SK-N-SH (cell line): ENCODE measurements around the gene C10orf90. TPM values are rescaled to one million over a fixed set of nuclear protein-coding genes. Genes with fewer than 3 reads are reported as not detected.

ENCODE experiments used
- CTCF ChIA-PET: fragments of 300-600, 350-600 bp; formaldehyde crosslinking; extraction: SDS; loops from one replicate; lab custom pipeline; 2021; lab: Yijun Ruan, JAX
- POLR2A ChIA-PET: fragments of 350-600 bp; sonication (Branson Sonifier 250); formaldehyde crosslinking; extraction: SDS; loops from one replicate; lab custom pipeline; 2020; ENCODE audit warnings: antibody characterized with exemption, inconsistent platforms; lab: Yijun Ruan, JAX
- DNase-seq: peaks from one replicate; pipeline ENCODE4 v3.0.0; 2012
- H2AFZ ChIP-seq: fragments of 200-600 bp; sonication (generic); 2 replicates; pipeline ENCODE4 v1.8.1; 2016; ENCODE audit warnings: antibody characterized with exemption, mild to moderate bottlenecking, low read depth
- H3F3A ChIP-seq: fragments of 200-600 bp; sonication (generic); replicated peaks from 2 replicates; pipeline ENCODE3; 2016; ENCODE audit warnings: antibody characterized with exemption, mild to moderate bottlenecking; ENCODE audit not compliant: insufficient read depth
- H3K27ac ChIP-seq, 2 experiments: fragments of 200-500 bp in 1 of 2; fragments of 200-600 bp in 1 of 2; sonication (Bioruptor generic) in 1 of 2; sonication (generic), shearing (Covaris generic) in 1 of 2; 2 replicates each; pipeline versions ENCODE4 v1.5.1 to v1.6.1; 2014 to 2016; ENCODE audit warnings: low read depth in 2 of 2, inconsistent platforms in 1 of 2, low read length in 1 of 2, mild to moderate bottlenecking in 1 of 2, mixed read lengths in 1 of 2
- H3K27me3 ChIP-seq: fragments of 200-600 bp; sonication (generic), shearing (Covaris generic); 2 replicates; pipeline ENCODE4 v1.6.1; 2016; ENCODE audit warnings: mixed run types; ENCODE audit not compliant: insufficient read depth
- H3K36me3 ChIP-seq, 2 experiments: fragments of 200-500 bp in 1 of 2; fragments of 200-600 bp in 1 of 2; sonication (Bioruptor generic) in 1 of 2; sonication (generic) in 1 of 2; replicated peaks in 1 of 2; 2 replicates each; pipeline versions ENCODE3 to v1.5.1; 2014 to 2016; ENCODE audit warnings: low read length in 1 of 2, mild to moderate bottlenecking in 1 of 2; ENCODE audit not compliant: insufficient read depth in 2 of 2, control insufficient read depth in 1 of 2
- H3K4me1 ChIP-seq, 2 experiments: fragments of 200-500 bp in 1 of 2; fragments of 200-600 bp in 1 of 2; sonication (Bioruptor generic) in 1 of 2; sonication (generic), shearing (Covaris generic) in 1 of 2; 2 replicates each; pipeline versions ENCODE4 v1.5.1 to v1.6.1; 2014 to 2016; ENCODE audit warnings: low read depth in 1 of 2, low read length in 1 of 2, mixed run types in 1 of 2; ENCODE audit not compliant: insufficient read depth in 2 of 2, control insufficient read depth in 1 of 2
- H3K4me2 ChIP-seq: fragments of 200-600 bp; sonication (generic), shearing (Covaris generic); 2 replicates; pipeline ENCODE4 v1.6.1; 2017; ENCODE audit warnings: mixed run types
- H3K4me3 ChIP-seq, 2 experiments: fragments of 200-500 bp in 1 of 2; fragments of 200-600 bp in 1 of 2; sonication (Bioruptor generic) in 1 of 2; sonication (generic), shearing (Covaris generic) in 1 of 2; 2 replicates each; pipeline versions ENCODE4 v1.5.1 to v1.8.1; 2014 to 2016; ENCODE audit warnings: low read depth in 2 of 2, inconsistent platforms in 1 of 2, low read length in 1 of 2, mild to moderate bottlenecking in 1 of 2, mixed read lengths in 1 of 2, moderate library complexity in 1 of 2
- H3K79me2 ChIP-seq: fragments of 200-600 bp; sonication (generic); 2 replicates; pipeline ENCODE4 v1.8.1; 2017; ENCODE audit warnings: mild to moderate bottlenecking; ENCODE audit not compliant: insufficient read depth
- H3K9ac ChIP-seq: fragments of 200-600 bp; sonication (generic); 2 replicates; pipeline ENCODE4 v1.6.1; 2017; ENCODE audit warnings: mixed run types
- H3K9me2 ChIP-seq: fragments of 200-600 bp; sonication (generic); 2 replicates; pipeline ENCODE4 v1.6.1; 2017; ENCODE audit warnings: mixed run types
- H3K9me3 ChIP-seq: fragments of 200-600 bp; sonication (generic); 2 replicates; pipeline ENCODE4 v1.6.1; 2017; ENCODE audit warnings: mixed run types, mild to moderate bottlenecking, moderate library complexity
- H4K20me1 ChIP-seq: fragments of 200-600 bp; sonication (generic); 2 replicates; pipeline ENCODE4 v1.6.1; 2017; ENCODE audit warnings: mild to moderate bottlenecking, mixed run types; ENCODE audit not compliant: insufficient read depth
- CTCF ChIP-seq: fragments of 200-600 bp; sonication (generic); IDR thresholded peaks from 2 replicates; pipeline ENCODE4 v1.6.1; 2017; ENCODE audit warnings: antibody characterized with exemption, mild to moderate bottlenecking, moderate library complexity
- ELF1 ChIP-seq: IDR thresholded peaks from 2 replicates; pipeline ENCODE4 v1.4.0; 2012
- EZH2phosphoT487 ChIP-seq: fragments of 200-600 bp; sonication (generic); IDR thresholded peaks from 2 replicates; pipeline ENCODE4 v1.6.1; 2017; ENCODE audit warnings: low read depth, mixed run types, mild to moderate bottlenecking, antibody characterized with exemption, moderate library complexity, borderline replicate concordance
- FOXM1 ChIP-seq: IDR thresholded peaks from 2 replicates; pipeline ENCODE4 v1.4.0; 2012; ENCODE audit warnings: low read depth, mild to moderate bottlenecking
- GATA2 ChIP-seq: sonication (generic); formaldehyde crosslinking; IDR thresholded peaks from 2 replicates; pipeline ENCODE4 v1.5.0; 2020; ENCODE audit warnings: mild to moderate bottlenecking, missing genetic modification reagents
- REST ChIP-seq: IDR thresholded peaks from 2 replicates; pipeline ENCODE4 v1.6.1; 2012; ENCODE audit warnings: mild to moderate bottlenecking, low read depth, low read length, moderate library complexity
- RFX5 ChIP-seq: IDR thresholded peaks from 2 replicates; pipeline ENCODE4 v1.6.1; 2012; ENCODE audit warnings: mild to moderate bottlenecking, improper control_type of control experiment, low read length
- RXRA ChIP-seq: IDR thresholded peaks from 2 replicates; pipeline ENCODE4 v1.4.0; 2012; ENCODE audit warnings: low read depth, mild to moderate bottlenecking, borderline replicate concordance
- SIN3A ChIP-seq: IDR thresholded peaks from 2 replicates; pipeline ENCODE4 v1.6.1; 2012; ENCODE audit warnings: low read depth, mild to moderate bottlenecking, low read length, moderate library complexity, borderline replicate concordance
- TAF1 ChIP-seq: IDR thresholded peaks from 2 replicates; pipeline ENCODE4 v1.6.1; 2012; ENCODE audit warnings: low read depth, mild to moderate bottlenecking, low read length, moderate library complexity, borderline replicate concordance
- TEAD4 ChIP-seq: IDR thresholded peaks from 2 replicates; pipeline ENCODE4 v1.4.0; 2012; ENCODE audit warnings: mild to moderate bottlenecking, borderline replicate concordance; ENCODE audit not compliant: insufficient read depth
- USF2 ChIP-seq: fragments of 150-350 bp; IDR thresholded peaks from 2 replicates; pipeline ENCODE4 v1.6.1; 2017; ENCODE audit warnings: antibody characterized with exemption, low read length, low read depth, borderline replicate concordance
- ZBTB33 ChIP-seq: IDR thresholded peaks from 2 replicates; pipeline ENCODE4 v1.4.0; 2012; ENCODE audit warnings: low read depth, borderline replicate concordance
- WGBS: methylation state at CpG from one replicate; pipeline ENCODE4 v1.1.6; 2017; ENCODE audit warnings: low lambda C conversion rate; 5-methylcytosine and 5-hydroxymethylcytosine counted together
- polyA plus RNA-seq, 3 experiments: library from polyadenylated mRNA; depleted of rRNA; stranded (reverse); fragments of >200 nt; gene quantifications; 2 replicates each; pipeline ENCODE4 v1.2.3, GENCODE V29; 2012

C10orf90 gene
- polyA plus RNA-seq, 1 of the 3 experiments (the other 2 are of a cell fraction): 0.21 TPM

- no peaks in the 10 kb centered on the region for H3K9me3 ChIP-seq
- H3K9ac ChIP-seq: no peak overlapping the region
- no peak overlapping the region for H3K27ac ChIP-seq
- no peaks in the 10 kb centered on the region for H3K36me3 ChIP-seq
- H2AFZ ChIP-seq: no peak overlapping the region
- 76% methylated on average over 5 of the region's 5 CpGs for WGBS
- CTCF ChIA-PET: no interaction called here
- no peak for DNase-seq
- H4K20me1 ChIP-seq: no peaks in the 10 kb centered on the region
- H3K9me2 ChIP-seq: no peaks in the 10 kb centered on the region
- no peak overlapping the region for H3K4me2 ChIP-seq
- no peaks in the 10 kb centered on the region for H3F3A ChIP-seq
- POLR2A ChIA-PET: no interaction called here
- H3K27me3 ChIP-seq: peaks cover 7% of the 10 kb centered on the region; the same call in 1 of the 2 replicates
- TF ChIP-seq TEAD4: no peak
- no peak for TF ChIP-seq TAF1
- TF ChIP-seq GATA2 (CRISPR knock-in tag): no peak
- TF ChIP-seq SIN3A: no peak
- no peak for TF ChIP-seq USF2
- TF ChIP-seq ZBTB33: no peak
- TF ChIP-seq RXRA: no peak
- TF ChIP-seq RFX5: no peak
- TF ChIP-seq CTCF: no peak
- no peak for TF ChIP-seq FOXM1
- TF ChIP-seq ELF1: no peak
- no peak for TF ChIP-seq REST
- TF ChIP-seq EZH2phosphoT487: no peak
- H3K4me1 ChIP-seq: no peaks in the 10 kb centered on the region
- no peak overlapping the region for H3K4me3 ChIP-seq
- H3K79me2 ChIP-seq: no peaks in the 10 kb centered on the region
These were observed 201.4 kb downstream of the C10orf90 start for GRCh38 chr10:126468876-126469643.
